ENCODE measurements around the gene ROBO1.

ROBO1 gene

DNA sequence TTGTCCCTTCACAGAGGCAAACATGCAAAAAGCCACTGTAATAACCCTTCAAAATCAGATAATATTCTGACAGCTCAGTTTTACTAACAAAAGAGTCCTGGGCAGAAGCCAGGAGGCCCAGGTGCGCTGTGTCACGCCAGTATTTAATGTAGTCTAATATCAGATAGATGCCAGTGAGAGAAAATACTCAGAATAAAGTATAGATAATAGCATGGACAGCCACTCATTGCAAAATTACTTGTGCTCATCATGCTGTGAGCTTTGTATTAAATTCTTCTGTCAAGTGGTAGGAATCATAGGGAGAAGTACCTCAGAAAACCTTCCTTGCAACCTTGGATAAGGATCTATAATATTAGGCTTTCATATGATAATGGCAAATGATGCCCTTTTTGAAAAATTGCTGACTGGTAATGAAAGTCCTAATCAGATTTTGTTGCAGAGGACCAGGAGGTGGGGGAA is 1154.3 kb downstream of the ROBO1 start:
- no peaks in the 10 kb centered on the region for H3K27me3 ChIP-seq (replicated peaks; ENCODE audit: insufficient read depth, low read length)
- no peaks in the 10 kb centered on the region for H4K20me1 ChIP-seq (ENCODE audit: insufficient read depth, low read length)
- no peak overlapping the region for H3K4me3 ChIP-seq (ENCODE audit: low read length)
- no peaks in the 10 kb centered on the region for H3K4me1 ChIP-seq (ENCODE audit: low read length)
- DNase-seq: no peak
- TF ChIP-seq, protein P1, sequence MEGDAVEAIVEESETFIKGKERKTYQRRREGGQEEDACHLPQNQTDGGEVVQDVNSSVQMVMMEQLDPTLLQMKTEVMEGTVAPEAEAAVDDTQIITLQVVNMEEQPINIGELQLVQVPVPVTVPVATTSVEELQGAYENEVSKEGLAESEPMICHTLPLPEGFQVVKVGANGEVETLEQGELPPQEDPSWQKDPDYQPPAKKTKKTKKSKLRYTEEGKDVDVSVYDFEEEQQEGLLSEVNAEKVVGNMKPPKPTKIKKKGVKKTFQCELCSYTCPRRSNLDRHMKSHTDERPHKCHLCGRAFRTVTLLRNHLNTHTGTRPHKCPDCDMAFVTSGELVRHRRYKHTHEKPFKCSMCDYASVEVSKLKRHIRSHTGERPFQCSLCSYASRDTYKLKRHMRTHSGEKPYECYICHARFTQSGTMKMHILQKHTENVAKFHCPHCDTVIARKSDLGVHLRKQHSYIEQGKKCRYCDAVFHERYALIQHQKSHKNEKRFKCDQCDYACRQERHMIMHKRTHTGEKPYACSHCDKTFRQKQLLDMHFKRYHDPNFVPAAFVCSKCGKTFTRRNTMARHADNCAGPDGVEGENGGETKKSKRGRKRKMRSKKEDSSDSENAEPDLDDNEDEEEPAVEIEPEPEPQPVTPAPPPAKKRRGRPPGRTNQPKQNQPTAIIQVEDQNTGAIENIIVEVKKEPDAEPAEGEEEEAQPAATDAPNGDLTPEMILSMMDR (IDR thresholded peaks at IDR 0.05; ENCODE audit: low read length): no peak
- no peak for TF ChIP-seq EZH2 (optimal IDR thresholded peaks at IDR 0.05; ENCODE audit: low read depth, low read length)
- no peak for TF ChIP-seq EZH2phosphoT487 (IDR thresholded peaks at IDR 0.05; ENCODE audit: low read length)
- 0 out of 2 replicates have a peak, but pooled peaks cover 2% of the 10 kb centered on the region for H3K9me2 ChIP-seq (replicated peaks; ENCODE audit: insufficient read depth, low read length)
- H3K79me2 ChIP-seq (ENCODE audit: low read length): no peaks in the 10 kb centered on the region
- no peaks in the 10 kb centered on the region for H3F3A ChIP-seq (ENCODE audit: insufficient read depth, low read length)
- H3K4me2 ChIP-seq (ENCODE audit: low read depth, low read length): no peak overlapping the region
- no peaks in the 10 kb centered on the region for H3K9me3 ChIP-seq (replicated peaks; ENCODE audit: insufficient read depth, low read length)
- H3K9ac ChIP-seq (ENCODE audit: low read length): no peak overlapping the region
- no peaks in the 10 kb centered on the region for H3K36me3 ChIP-seq (replicated peaks; ENCODE audit: insufficient read depth, low read length)
- no peak overlapping the region for H3K27ac ChIP-seq (ENCODE audit: low read length)
- H2AFZ ChIP-seq (ENCODE audit: low read length): no peak overlapping the region

- Histone ChIP-seq H3K4me1 (ENCODE audit: low read length) (no peaks in the 10 kb centered on the region), H3F3A (ENCODE audit: insufficient read depth, low read length) (no peaks in the 10 kb centered on the region), H3K79me2 (ENCODE audit: low read length) (no peaks in the 10 kb centered on the region), H3K27ac (ENCODE audit: low read length) (no peak overlapping the region), H4K20me1 (ENCODE audit: insufficient read depth, low read length) (no peaks in the 10 kb centered on the region), H3K9me3 (replicated peaks; ENCODE audit: insufficient read depth, low read length) (no peaks in the 10 kb centered on the region), H3K4me3 (ENCODE audit: low read length) (no peak overlapping the region), H2AFZ (ENCODE audit: low read length) (no peak overlapping the region), H3K27me3 (replicated peaks; ENCODE audit: insufficient read depth, low read length) (no peaks in the 10 kb centered on the region), H3K9me2 (replicated peaks; ENCODE audit: insufficient read depth, low read length) (0 out of 2 replicates have a peak, but pooled peaks cover 2% of the 10 kb centered on the region), H3K9ac (ENCODE audit: low read length) (no peak overlapping the region), H3K4me2 (ENCODE audit: low read depth, low read length) (no peak overlapping the region), H3K36me3 (replicated peaks; ENCODE audit: insufficient read depth, low read length) (no peaks in the 10 kb centered on the region)
- no peak for DNase-seq
- TF ChIP-seq EZH2 (optimal IDR thresholded peaks at IDR 0.05; ENCODE audit: low read depth, low read length) (no peak), EZH2phosphoT487 (IDR thresholded peaks at IDR 0.05; ENCODE audit: low read length) (no peak)
- TF ChIP-seq, protein P1 (IDR thresholded peaks at IDR 0.05; ENCODE audit: low read length): no peak
These were observed 1156.5 kb downstream of the ROBO1 start for GRCh38 chr3:78611278-78611677.

DNA sequence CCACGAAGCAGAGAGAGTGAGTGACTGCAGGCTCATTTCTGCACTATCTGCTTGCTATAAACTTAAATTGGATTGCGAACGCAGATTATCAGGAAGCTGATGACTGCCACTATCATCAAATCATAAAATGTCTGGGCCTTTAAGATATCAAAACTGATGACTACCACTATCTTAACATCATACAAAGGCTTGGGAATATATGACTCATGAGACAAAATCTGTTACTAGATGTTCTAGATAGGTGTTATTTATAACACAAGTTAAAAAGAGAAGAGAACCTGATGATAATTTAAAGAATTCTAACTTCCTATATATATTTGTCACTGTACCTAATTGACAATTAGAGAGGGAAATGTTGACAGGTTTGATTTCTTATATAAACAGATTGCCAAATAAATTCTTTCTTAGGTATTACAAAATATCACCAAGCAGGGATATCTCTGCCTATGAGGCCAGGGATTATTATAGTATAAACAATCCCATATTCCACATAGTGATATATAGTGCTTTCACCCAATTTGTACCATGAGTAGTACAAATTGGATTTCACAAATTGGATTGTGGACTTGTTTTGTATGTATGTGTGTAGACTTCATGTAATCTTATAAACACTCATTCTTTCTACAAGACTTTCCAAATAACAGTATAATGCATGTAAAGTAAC is 1157.2 kb downstream of the ROBO1 start:
- DNase-seq: no peak
- no peak overlapping the region for H3K4me3 ChIP-seq (ENCODE audit: low read length)
- no peaks in the 10 kb centered on the region for H4K20me1 ChIP-seq (ENCODE audit: insufficient read depth, low read length)
- no peaks in the 10 kb centered on the region for H3K79me2 ChIP-seq (ENCODE audit: low read length)
- no peaks in the 10 kb centered on the region for H3K9me3 ChIP-seq (replicated peaks; ENCODE audit: insufficient read depth, low read length)
- H2AFZ ChIP-seq (ENCODE audit: low read length): no peak overlapping the region
- H3K4me2 ChIP-seq (ENCODE audit: low read depth, low read length): no peak overlapping the region
- no peak overlapping the region for H3K9ac ChIP-seq (ENCODE audit: low read length)
- H3K36me3 ChIP-seq (replicated peaks; ENCODE audit: insufficient read depth, low read length): no peaks in the 10 kb centered on the region
- H3K4me1 ChIP-seq (ENCODE audit: low read length): no peaks in the 10 kb centered on the region
- TF ChIP-seq EZH2 (optimal IDR thresholded peaks at IDR 0.05; ENCODE audit: low read depth, low read length) (no peak), EZH2phosphoT487 (IDR thresholded peaks at IDR 0.05; ENCODE audit: low read length) (no peak)
- TF ChIP-seq, protein P1 (IDR thresholded peaks at IDR 0.05; ENCODE audit: low read length): no peak
- H3K27ac ChIP-seq (ENCODE audit: low read length): no peak overlapping the region
- H3K27me3 ChIP-seq (replicated peaks; ENCODE audit: insufficient read depth, low read length): no peaks in the 10 kb centered on the region
- H3K9me2 ChIP-seq (replicated peaks; ENCODE audit: insufficient read depth, low read length): 0 out of 2 replicates have a peak, but pooled peaks cover 2% of the 10 kb centered on the region
- no peaks in the 10 kb centered on the region for H3F3A ChIP-seq (ENCODE audit: insufficient read depth, low read length)

All from MM.1S (cell line).